ENCODE measurements around the gene OSTN.
"Not testable (repeated sequence)": the region's sequence is repeated elsewhere in the genome, so short reads cannot be mapped to it uniquely, and the experiment has no call there.

OSTN gene

GRCh38 chr3:191268737-191269136, 69.7 kb downstream of the OSTN start:
- DNase-seq: no peak

- DNase-seq: no peak
Measured at GRCh38 chr3:191269289-191270085, 70.4 kb downstream of the OSTN start.

- not testable (repeated sequence) for DNase-seq
Measured at GRCh38 chr3:191275244-191275643, 76.2 kb downstream of the OSTN start.

- no peak for DNase-seq
Measured at GRCh38 chr3:191275751-191276150, 76.7 kb downstream of the OSTN start.

GRCh38 chr3:191280111-191280510, 81.1 kb downstream of the OSTN start:
- DNase-seq: no peak

GRCh38 chr3:191280882-191281281, 81.8 kb downstream of the OSTN start:
- DNase-seq: no peak

GRCh38 chr3:191282251-191283185, 83.5 kb downstream of the OSTN start:
- no peak for DNase-seq

GRCh38 chr3:191283400-191283799, 84.4 kb downstream of the OSTN start:
- no peak for DNase-seq

- DNase-seq: no peak
Measured at GRCh38 chr3:191290311-191291025, 91.4 kb downstream of the OSTN start.

- DNase-seq: no peak
Measured at GRCh38 chr3:191292243-191293015, 93.4 kb downstream of the OSTN start.

- no peak for DNase-seq
Measured at GRCh38 chr3:191294291-191294690, 95.2 kb downstream of the OSTN start.

- peak; percentile 32 for DNase-seq
Measured at GRCh38 chr3:191296041-191296541, 97.0 kb downstream of the OSTN start.

- no peak for DNase-seq
Measured at GRCh38 chr3:191298846-191299245, 99.8 kb downstream of the OSTN start.

- DNase-seq: no peak
Measured at GRCh38 chr3:191300422-191300821, 101.4 kb downstream of the OSTN start.

- no peak for DNase-seq
Measured at GRCh38 chr3:191301017-191301416, 102.0 kb downstream of the OSTN start.

- no peak for DNase-seq
Measured at GRCh38 chr3:191301782-191302411, 102.9 kb downstream of the OSTN start.

GRCh38 chr3:191302451-191302850, 103.4 kb downstream of the OSTN start:
- no peak for DNase-seq

GRCh38 chr3:191303596-191303995, 104.6 kb downstream of the OSTN start:
- no peak for DNase-seq

- no peak for DNase-seq
Measured at GRCh38 chr3:191306428-191306827, 107.4 kb downstream of the OSTN start.

- DNase-seq: no peak
Measured at GRCh38 chr3:191307341-191307740, 108.3 kb downstream of the OSTN start.

- no peak for DNase-seq
Measured at GRCh38 chr3:191313296-191313695, 114.3 kb downstream of the OSTN start.
